CD8-positive, alpha-beta memory T cell (primary cell): Measurements from ENCODE around the gene EIF3I. TPM values are rescaled to one million over a fixed set of nuclear protein-coding genes. Genes with fewer than 3 reads are reported as not detected.

Experiments
- CTCF ChIA-PET: fragments of 350-600 bp; sonication (Branson Sonifier 250); formaldehyde crosslinking; loops from one replicate; lab custom pipeline; 2021; ENCODE audit warnings: antibody characterized with exemption; lab: Charles Lee
- POLR2A ChIA-PET: fragments of 350-600 bp; sonication (Branson Sonifier 250); formaldehyde crosslinking; loops from one replicate; lab custom pipeline; 2021; ENCODE audit warnings: antibody characterized with exemption; lab: Charles Lee
- DNase-seq, 5 donors: peaks; one replicate each; pipeline versions ENCODE4 v3.0.0 to v3.0.0-alpha.2; 2020 to 2022; ENCODE audit warnings: mixed read lengths in 1 of 5
- H3K27ac ChIP-seq: one replicate; pipeline ENCODE4 v1.7.0; 2013; ENCODE audit warnings: low read depth, mild to moderate bottlenecking, low read length, moderate library complexity
- H3K27me3 ChIP-seq: 2 replicates; pipeline ENCODE4 v1.7.0; 2013; ENCODE audit warnings: low read length, mild to moderate bottlenecking; ENCODE audit not compliant: insufficient read depth, poor library complexity, severe bottlenecking
- H3K36me3 ChIP-seq: 2 replicates; pipeline ENCODE4 v1.7.0; 2013; ENCODE audit warnings: mild to moderate bottlenecking, low read length, moderate library complexity; ENCODE audit not compliant: insufficient read depth
- H3K4me1 ChIP-seq: 2 replicates; pipeline ENCODE4 v1.7.0; 2013; ENCODE audit warnings: mild to moderate bottlenecking, low read length, moderate library complexity; ENCODE audit not compliant: insufficient read depth
- H3K4me3 ChIP-seq: 2 replicates; pipeline ENCODE4 v1.7.0; 2013; ENCODE audit warnings: mild to moderate bottlenecking, low read length
- H3K9me3 ChIP-seq: 2 replicates; pipeline ENCODE4 v1.7.0; 2013; ENCODE audit warnings: mild to moderate bottlenecking, low read length
- H3K27ac Mint-ChIP-seq, 8 donors: one replicate each; pipeline ENCODE4 v1.8.0; 2020 to 2021; ENCODE audit warnings: mixed read lengths in 8 of 8, mild to moderate bottlenecking in 6 of 8, inconsistent platforms in 3 of 8, moderate library complexity in 3 of 8
- H3K27me3 Mint-ChIP-seq, 2 donors: one replicate each; pipeline ENCODE4 v1.8.0; 2020 to 2021; ENCODE audit warnings: mixed read lengths in 2 of 2, mild to moderate bottlenecking in 1 of 2, moderate library complexity in 1 of 2
- H3K36me3 Mint-ChIP-seq, 3 donors: one replicate each; pipeline ENCODE4 v1.8.0; 2020 to 2021; ENCODE audit warnings: mixed read lengths in 3 of 3, inconsistent platforms in 1 of 3, mild to moderate bottlenecking in 1 of 3
- H3K4me1 Mint-ChIP-seq, 3 donors: one replicate each; pipeline ENCODE4 v1.8.0; 2020 to 2021; ENCODE audit warnings: mixed read lengths in 3 of 3, inconsistent platforms in 1 of 3, mild to moderate bottlenecking in 1 of 3
- H3K4me3 Mint-ChIP-seq, 7 donors: one replicate each; pipeline ENCODE4 v1.8.0; 2020 to 2021; ENCODE audit warnings: mixed read lengths in 7 of 7, mild to moderate bottlenecking in 6 of 7, moderate library complexity in 4 of 7, inconsistent platforms in 2 of 7
- H3K9me3 Mint-ChIP-seq, 5 donors: one replicate each; pipeline ENCODE4 v1.8.0; 2020 to 2022; ENCODE audit warnings: mixed read lengths in 5 of 5, mild to moderate bottlenecking in 3 of 5, moderate library complexity in 2 of 5, inconsistent platforms in 1 of 5
- polyA plus RNA-seq: library from polyadenylated mRNA; unstranded; fragments of 300-500 nt; fragmentation: Illumina TruSeq; gene quantifications from one replicate; pipeline ENCODE4 v1.2.3, GENCODE V29; 2021
- total RNA-seq, 2 experiments: library from RNA; stranded (reverse); gene quantifications; one replicate each; pipeline ENCODE4 v1.2.3, GENCODE V29; 2021

EIF3I gene
- total and polyA plus RNA-seq, 3 experiments from 2014 or later, result 173 to 390 (median 381) TPM

DNA sequence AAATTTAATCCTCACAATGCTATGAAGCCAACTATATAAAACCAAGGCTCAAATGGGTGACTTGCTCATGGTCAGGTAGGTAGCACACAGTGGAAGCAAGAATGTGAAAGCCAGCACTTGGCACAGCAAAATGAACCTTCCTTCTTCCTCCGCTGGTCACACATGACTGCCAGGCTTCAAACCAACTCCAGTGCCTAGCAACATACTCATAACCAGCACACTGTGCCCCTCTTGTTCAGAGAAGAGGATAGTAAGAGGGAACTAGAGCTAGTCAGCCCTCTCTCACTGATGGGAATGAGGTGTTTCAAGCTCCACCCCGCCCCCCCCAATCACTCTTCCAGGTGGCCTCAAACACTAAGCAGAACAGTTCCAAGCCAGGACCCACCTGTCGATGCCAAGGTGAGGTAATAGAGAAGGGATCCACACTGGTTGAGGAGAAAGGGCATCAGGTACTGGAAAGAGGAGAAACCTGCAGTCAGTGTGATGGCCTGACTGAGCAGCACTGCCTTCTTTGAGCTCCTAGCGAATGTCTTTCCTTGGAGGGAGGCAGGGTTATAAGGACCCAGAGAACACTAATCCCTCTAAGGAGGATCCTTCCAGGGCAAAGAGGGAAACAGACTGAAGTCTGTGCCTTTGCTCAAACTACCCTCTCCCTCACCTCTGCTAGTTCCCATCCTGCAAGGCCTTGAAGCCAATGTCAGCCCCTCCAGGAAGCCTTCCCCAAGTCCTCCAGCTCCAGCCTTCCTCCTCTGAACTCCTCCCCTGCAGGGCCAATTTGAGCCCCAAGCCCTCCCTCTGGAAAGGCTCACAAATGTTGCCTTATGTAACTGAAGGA lies 1.2 kb upstream of the EIF3I start:
- Histone ChIP-seq H3K27ac (peak overlapping the region; percentile 99), H3K9me3 (no peaks in the 10 kb centered on the region), H3K36me3 (peaks cover 15% of the 10 kb centered on the region), H3K4me1 (peaks cover 37% of the 10 kb centered on the region), H3K27me3 (no peaks in the 10 kb centered on the region), H3K4me3 (peak overlapping the region; percentile 98)
- DNase-seq, result no peak
- Mint-ChIP-seq H3K36me3 (peaks cover 0 to 57% (median 8%) of the 10 kb centered on the region in 3 donors), H3K27ac (peak overlapping the region; percentile 6 to 100 (median 98)), H3K4me1 (peaks cover 34 to 56% (median 49%) of the 10 kb centered on the region in 3 donors), H3K9me3 (no peaks in the 10 kb centered on the region), H3K27me3 (no peaks in the 10 kb centered on the region), H3K4me3 (peak overlapping the region; percentile 96 to 99 (median 98))
- ChIA-PET POLR2A (no interaction called here), CTCF (interaction anchor here (0.6 to 2.4 kb wide), 4 partner anchors 28 to 151 kb away, joined by 3 to 5 read pairs (median 3); no protein-coding TSS in a partner anchor)

DNA sequence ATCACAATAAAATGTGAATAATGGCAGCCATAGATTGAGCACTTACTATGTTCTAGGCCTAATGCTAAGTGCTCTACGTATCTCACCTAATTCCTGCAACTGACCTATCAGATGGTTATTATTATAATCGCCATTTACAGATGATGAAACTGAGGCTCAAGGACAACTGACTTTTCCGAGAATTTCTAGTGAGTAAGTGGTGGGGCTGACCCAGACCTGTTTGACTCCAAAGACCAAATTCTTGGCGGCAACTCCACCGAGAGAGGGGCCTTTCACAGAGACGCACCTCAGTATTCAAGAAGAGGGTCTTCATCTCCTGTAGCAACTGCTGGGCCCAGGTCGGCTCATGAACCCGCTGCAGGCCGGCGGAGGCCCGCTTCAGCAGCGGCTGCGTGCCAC lies 627 bp upstream of the EIF3I start:
- Mint-ChIP-seq H3K36me3 (peaks cover 0 to 59% (median 8%) of the 10 kb centered on the region in 3 donors), H3K9me3 (no peaks in the 10 kb centered on the region), H3K4me3 (peak overlapping the region; percentile 96 to 99 (median 98)), H3K4me1 (peaks cover 34 to 56% (median 43%) of the 10 kb centered on the region in 3 donors), H3K27me3 (no peaks in the 10 kb centered on the region), H3K27ac (peak overlapping the region; percentile 87 to 100 (median 99))
- Histone ChIP-seq H3K4me3 (peak overlapping the region; percentile 98), H3K4me1 (peaks cover 31% of the 10 kb centered on the region), H3K27ac (peak overlapping the region; percentile 99), H3K36me3 (peaks cover 15% of the 10 kb centered on the region), H3K9me3 (no peaks in the 10 kb centered on the region), H3K27me3 (no peaks in the 10 kb centered on the region)
- DNase-seq, result no peak
- ChIA-PET CTCF (interaction anchor here (2.4 kb wide), 1 partner anchor 27 kb away, joined by 5 read pairs; no protein-coding TSS in a partner anchor), POLR2A (interaction anchor here (0.6 kb wide), 1 partner anchor 114 kb away, joined by 3 read pairs; the partner anchor contains the start of gene MARCKSL1)

DNA sequence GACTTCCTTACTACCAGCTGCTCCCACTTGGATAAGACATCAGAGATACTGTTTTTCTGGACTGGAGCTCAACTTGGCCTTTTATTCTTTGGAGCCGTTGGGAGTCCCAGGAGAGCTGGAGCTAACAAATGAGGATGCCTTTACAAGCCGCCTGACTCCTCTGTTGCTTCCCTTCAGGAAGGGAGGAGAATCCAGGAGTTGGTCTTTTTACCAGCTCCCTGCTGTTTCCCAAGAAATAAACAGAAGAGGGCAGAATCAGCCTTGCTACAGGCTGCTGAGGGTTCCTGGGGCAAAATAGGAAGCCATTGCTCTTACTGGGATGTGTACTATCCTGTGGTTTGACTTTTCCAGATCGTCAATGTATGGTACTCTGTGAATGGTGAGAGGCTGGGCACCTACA lies 1.5 kb downstream of the EIF3I start:
- H3K27ac ChIP-seq, result peak overlapping the region; percentile 99
- H3K4me1 ChIP-seq, result peaks cover 31% of the 10 kb centered on the region
- H3K36me3 Mint-ChIP-seq, result peaks cover 3 to 58% (median 15%) of the 10 kb centered on the region in 3 donors
- peaks cover 39 to 60% (median 53%) of the 10 kb centered on the region in 3 donors for H3K4me1 Mint-ChIP-seq
- peak overlapping the region; percentile 96 to 99 (median 98) for H3K4me3 Mint-ChIP-seq
- no peaks in the 10 kb centered on the region for H3K9me3 ChIP-seq
- DNase-seq, result no peak
- ChIA-PET CTCF (interaction anchor here (0.7 to 2.0 kb wide), 4 partner anchors 17 to 27 kb away, joined by 3 to 9 read pairs (median 4); partner anchors contain the start of gene LCK), POLR2A (interaction anchor here (0.6 to 1.5 kb wide), 2 partner anchors 30 to 173 kb away, joined by 3 to 5 read pairs; no protein-coding TSS in a partner anchor)
- H3K27me3 Mint-ChIP-seq, result no peaks in the 10 kb centered on the region
- H3K27ac Mint-ChIP-seq, result peak overlapping the region; percentile 68 to 100 (median 98)
- no peaks in the 10 kb centered on the region for H3K9me3 Mint-ChIP-seq
- H3K4me3 ChIP-seq, result peak overlapping the region; percentile 25
- peaks cover 28% of the 10 kb centered on the region for H3K36me3 ChIP-seq
- H3K27me3 ChIP-seq, result no peaks in the 10 kb centered on the region

DNA sequence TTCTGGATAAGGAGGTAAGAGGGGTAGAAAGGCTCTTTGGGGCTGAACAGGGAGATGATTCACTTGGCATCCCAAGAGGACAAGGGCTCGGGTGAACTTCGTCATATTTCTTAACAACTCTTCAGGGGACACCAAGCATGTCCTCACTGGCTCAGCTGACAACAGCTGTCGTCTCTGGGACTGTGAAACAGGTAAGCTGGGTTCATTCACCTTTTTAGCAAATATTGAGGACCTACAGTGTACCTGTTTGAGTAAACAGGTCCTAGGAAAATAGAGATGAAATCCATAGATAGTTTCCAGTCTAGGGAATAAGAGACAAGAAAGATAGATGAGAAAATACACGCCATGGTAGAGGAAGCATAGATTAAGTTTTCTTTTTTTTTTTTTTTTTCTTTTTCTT lies 2.1 kb downstream of the EIF3I start:
- Mint-ChIP-seq H3K27ac (peak overlapping the region in 6 of 8 donors; percentile 68 to 100 (median 98)), H3K36me3 (peaks cover 5 to 61% (median 18%) of the 10 kb centered on the region in 3 donors), H3K9me3 (no peaks in the 10 kb centered on the region), H3K4me1 (peaks cover 39 to 60% (median 55%) of the 10 kb centered on the region in 3 donors), H3K27me3 (no peaks in the 10 kb centered on the region), H3K4me3 (peak overlapping the region; percentile 51 to 99 (median 97))
- peaks cover 32% of the 10 kb centered on the region for H3K36me3 ChIP-seq
- no peaks in the 10 kb centered on the region for H3K9me3 ChIP-seq
- DNase-seq, result no peak
- ChIA-PET POLR2A (interaction anchor here (0.6 to 1.5 kb wide), 3 partner anchors 24 to 173 kb away, joined by 3 to 5 read pairs (median 3); no protein-coding TSS in a partner anchor), CTCF (interaction anchor here (1.3 to 2.0 kb wide), 3 partner anchors 9 to 26 kb away, joined by 4 to 9 read pairs (median 5); partner anchors contain the start of gene LCK)
- peaks cover 31% of the 10 kb centered on the region for H3K4me1 ChIP-seq
- no peak overlapping the region for H3K4me3 ChIP-seq
- no peaks in the 10 kb centered on the region for H3K27me3 ChIP-seq
- H3K27ac ChIP-seq, result no peak overlapping the region

DNA sequence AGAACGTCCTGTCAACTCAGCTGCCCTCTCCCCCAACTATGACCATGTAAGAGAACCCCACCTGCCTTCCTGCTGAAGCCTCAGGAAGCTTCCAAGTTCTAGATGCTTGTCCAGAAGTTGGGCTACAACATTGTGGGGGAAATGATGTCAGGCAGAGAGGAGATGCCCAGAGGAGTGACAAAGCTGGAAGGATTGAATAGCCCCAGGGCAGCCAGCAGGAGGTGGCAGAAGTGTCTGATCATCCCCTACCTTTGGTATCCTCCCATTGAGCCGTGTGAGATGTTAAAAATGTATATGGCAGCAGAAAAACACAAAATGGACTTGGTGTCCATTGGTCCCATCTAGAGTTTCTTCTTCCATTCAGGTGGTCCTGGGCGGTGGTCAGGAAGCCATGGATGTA lies 6.6 kb downstream of the EIF3I start:
- peaks cover 7% of the 10 kb centered on the region for H3K4me1 ChIP-seq

DNA sequence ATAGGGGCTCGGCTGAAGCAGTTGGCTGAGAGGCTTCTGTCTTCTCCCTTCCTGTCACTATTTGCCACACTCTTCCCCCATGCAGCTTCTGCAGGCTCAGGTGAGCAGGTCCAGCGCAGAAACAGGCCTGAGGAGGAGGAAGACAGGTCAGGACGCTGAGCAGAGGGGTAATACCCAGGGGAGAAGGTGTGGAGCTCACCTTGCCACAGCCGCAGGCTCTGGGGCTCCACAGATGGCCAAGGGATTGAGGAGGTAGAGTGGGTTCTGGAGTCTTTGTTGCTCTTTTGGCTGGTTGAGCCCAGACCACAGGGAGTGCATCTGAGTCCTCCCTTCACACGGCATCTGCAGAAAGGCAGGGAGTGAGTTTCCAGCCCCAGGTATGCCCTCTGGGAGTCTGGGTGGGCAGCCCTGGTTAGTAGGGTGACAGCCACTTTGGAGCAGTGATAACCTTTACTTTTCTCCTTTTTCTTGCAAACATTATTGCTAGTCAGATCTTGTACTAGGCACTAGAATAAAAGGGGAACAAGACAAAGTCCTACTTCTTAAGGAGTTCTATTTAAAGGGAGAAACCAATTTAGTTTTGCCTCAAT lies 9.7 kb downstream of the EIF3I start:
- no peaks in the 10 kb centered on the region for H3K27me3 Mint-ChIP-seq
- no peak overlapping the region for H3K4me3 ChIP-seq
- peak overlapping the region in 2 of 8 donors; percentile 39 to 61 for H3K27ac Mint-ChIP-seq
- peaks cover 4 to 13% (median 5%) of the 10 kb centered on the region in 3 donors for H3K4me1 Mint-ChIP-seq
- no peaks in the 10 kb centered on the region for H3K9me3 ChIP-seq
- H3K4me3 Mint-ChIP-seq, result no peak overlapping the region
- H3K36me3 Mint-ChIP-seq, result peaks cover 5 to 46% (median 14%) of the 10 kb centered on the region in 3 donors
- H3K27ac ChIP-seq, result no peak overlapping the region
- no peaks in the 10 kb centered on the region for H3K27me3 ChIP-seq
- no peaks in the 10 kb centered on the region for H3K4me1 ChIP-seq
- no peak for DNase-seq
- peaks cover 23% of the 10 kb centered on the region for H3K36me3 ChIP-seq
- ChIA-PET POLR2A (no interaction called here), CTCF (interaction anchor here (1.2 to 2.5 kb wide), 3 partner anchors 9 to 16 kb away, joined by 3 to 8 read pairs (median 4); no protein-coding TSS in a partner anchor)
- H3K9me3 Mint-ChIP-seq, result no peaks in the 10 kb centered on the region

More for the DNA sequence above, 6.6 kb downstream of the EIF3I start:
- no peak overlapping the region for H3K4me3 Mint-ChIP-seq
- H3K36me3 Mint-ChIP-seq, result peaks cover 5 to 66% (median 18%) of the 10 kb centered on the region in 3 donors
- peaks cover 35% of the 10 kb centered on the region for H3K36me3 ChIP-seq
- H3K27ac Mint-ChIP-seq, result peak overlapping the region in 6 of 8 donors; percentile 6 to 54 (median 24)
- no peak overlapping the region for H3K4me3 ChIP-seq
- no peaks in the 10 kb centered on the region for H3K27me3 Mint-ChIP-seq
- H3K4me1 Mint-ChIP-seq, result peaks cover 12 to 21% (median 20%) of the 10 kb centered on the region in 3 donors
- no peaks in the 10 kb centered on the region for H3K27me3 ChIP-seq
- H3K9me3 ChIP-seq, result no peaks in the 10 kb centered on the region
- ChIA-PET CTCF (interaction anchor here (1.3 to 3.7 kb wide), 3 partner anchors 12 to 20 kb away, joined by 4 to 27 read pairs (median 9); no protein-coding TSS in a partner anchor), POLR2A (interaction anchor here (1.3 kb wide), 1 partner anchor 46 kb away, joined by 4 read pairs; no protein-coding TSS in a partner anchor)
- H3K9me3 Mint-ChIP-seq, result no peaks in the 10 kb centered on the region
- DNase-seq, result no peak
- no peak overlapping the region for H3K27ac ChIP-seq

DNA sequence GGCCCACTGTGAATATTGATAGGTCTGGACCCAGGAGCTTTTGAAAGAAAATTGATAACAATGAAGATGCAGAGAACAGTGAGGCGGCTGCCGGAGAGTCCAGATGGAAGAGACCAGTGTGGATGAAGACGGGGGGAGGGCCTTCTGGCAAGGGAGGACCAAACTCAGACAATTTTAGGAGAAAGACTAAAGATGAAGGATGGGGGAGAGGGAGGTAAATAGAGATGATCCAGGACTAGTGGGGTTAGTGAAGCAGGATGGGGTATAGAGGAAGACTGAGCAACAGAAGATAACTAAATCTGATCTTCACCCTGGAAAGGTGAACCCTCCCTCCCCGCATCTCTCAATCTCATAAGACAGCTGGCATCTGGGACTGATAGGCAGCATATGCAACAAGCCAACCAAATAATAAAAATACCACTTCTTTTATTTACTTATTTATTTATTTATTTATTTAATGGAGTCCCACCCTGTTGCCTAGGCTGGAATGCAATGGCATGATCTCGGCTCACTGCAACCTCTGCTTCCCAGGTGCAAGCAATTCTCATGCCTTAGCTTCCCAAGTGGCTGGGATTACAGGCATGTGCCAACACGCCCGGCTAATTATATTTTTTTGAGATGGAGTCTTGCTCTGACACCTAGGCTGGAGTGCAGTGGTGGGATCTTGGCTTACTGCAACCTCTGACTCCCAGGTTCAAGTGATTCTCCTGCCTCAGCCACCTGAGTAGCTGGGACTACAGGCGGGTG lies 10.5 kb downstream of the EIF3I start:
- no peaks in the 10 kb centered on the region for H3K9me3 Mint-ChIP-seq
- H3K27me3 Mint-ChIP-seq, result no peaks in the 10 kb centered on the region
- H3K9me3 ChIP-seq, result no peaks in the 10 kb centered on the region
- H3K27me3 ChIP-seq, result no peaks in the 10 kb centered on the region
- POLR2A ChIA-PET, result interaction anchor here (0.6 kb wide), 1 partner anchor 105 kb away, joined by 7 read pairs; no protein-coding TSS in a partner anchor
- no peak overlapping the region for H3K4me3 Mint-ChIP-seq
- peak overlapping the region in 2 of 8 donors; percentile 39 to 48 for H3K27ac Mint-ChIP-seq
- H3K36me3 ChIP-seq, result peaks cover 18% of the 10 kb centered on the region
- CTCF ChIA-PET, result interaction anchor here (1.9 to 2.5 kb wide), 2 partner anchors 8 to 16 kb away, joined by 4 to 8 read pairs; no protein-coding TSS in a partner anchor
- no peak overlapping the region for H3K4me3 ChIP-seq
- no peaks in the 10 kb centered on the region for H3K4me1 ChIP-seq
- H3K27ac ChIP-seq, result no peak overlapping the region
- peaks cover 5 to 39% (median 10%) of the 10 kb centered on the region in 3 donors for H3K36me3 Mint-ChIP-seq
- H3K4me1 Mint-ChIP-seq, result peaks cover 1 to 12% (median 3%) of the 10 kb centered on the region in 3 donors
- no peak for DNase-seq
